ENCODE data around the gene FRMPD2. TPM values are rescaled to one million over a fixed set of nuclear protein-coding genes. Genes with fewer than 3 reads are reported as not detected.
A peak's percentile ranks its signal among the peaks of the same experiment; 100 is the strongest.

FRMPD2 gene
- total and polyA plus RNA-seq, 2 of the 4 experiments (the other 2 are of a cell fraction) = 0.18 TPM; not detected in 1

DNA sequence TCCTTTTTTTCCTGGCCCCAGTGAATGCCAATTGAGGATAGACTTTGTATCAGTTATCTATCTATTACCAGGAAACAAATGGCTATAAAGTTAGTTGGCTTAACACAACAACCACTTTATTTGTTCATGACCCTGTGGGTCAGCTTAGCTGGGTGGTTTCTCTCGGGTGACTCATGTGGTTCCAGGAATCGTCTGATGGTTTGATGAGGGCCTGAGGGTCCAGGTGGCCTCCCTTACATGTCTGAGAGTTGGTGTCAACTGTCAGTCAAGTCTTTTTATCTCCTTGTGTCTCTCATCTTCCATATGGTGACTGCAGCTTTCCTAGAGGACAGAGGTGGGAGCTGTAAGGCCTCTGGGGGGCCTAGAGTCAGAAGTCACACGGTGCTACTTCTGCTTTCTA is 16.7 kb upstream of the FRMPD2 start:
- Histone ChIP-seq H3K56ac (ENCODE audit: extremely low read depth, insufficient read depth, low read length) (no peak overlapping the region), H2BK120ac (ENCODE audit: low read depth, low read length) (no peak overlapping the region), H2BK5ac (ENCODE audit: low read depth, low read length, poor library complexity, severe bottlenecking) (no peak overlapping the region), H2AK5ac (ENCODE audit: low read depth, low read length) (no peak overlapping the region), H3K4me2 (ENCODE audit: low read depth, low read length) (no peak overlapping the region), H3K9ac (ENCODE audit: low read depth, low read length) (no peak overlapping the region), H2BK15ac (ENCODE audit: low read depth, low read length) (no peak overlapping the region), H3K36me3 (ENCODE audit: control insufficient read depth, insufficient read depth, low read length) (no peaks in the 10 kb centered on the region), H4K20me1 (ENCODE audit: insufficient read depth, low read length) (no peaks in the 10 kb centered on the region), H3K4me1 (ENCODE audit: control insufficient read depth, insufficient read depth, low read length) (no peaks in the 10 kb centered on the region), H4K8ac (ENCODE audit: low read depth in 2 of 2, low read length in 2 of 2) (no peak overlapping the region), H3K9me1 (ENCODE audit: insufficient read depth, low read length) (no peaks in the 10 kb centered on the region), H3K9me3 (ENCODE audit: control insufficient read depth, insufficient read depth, low read length) (peaks cover 4% of the 10 kb centered on the region; the same call in 1 of the 2 replicates), H4K91ac (ENCODE audit: insufficient read depth, low read depth, low read length) (no peak overlapping the region), H3K14ac (replicated peaks; ENCODE audit: low read depth, low read length) (no peak overlapping the region), H3K4me3 (ENCODE audit: insufficient read depth, low read depth, low read length) (no peak overlapping the region), H2AFZ (replicated peaks; ENCODE audit: low read length, poor library complexity) (peak overlapping the region; percentile 51), H4K5ac (ENCODE audit: low read depth, low read length) (no peak overlapping the region), H3K27me3 (ENCODE audit: control insufficient read depth, insufficient read depth, low read length) (peaks cover 36% of the 10 kb centered on the region), H2BK20ac (ENCODE audit: low read depth, low read length) (no peak overlapping the region), H3K18ac (ENCODE audit: low read depth, low read length) (no peak overlapping the region), H3K79me1 (ENCODE audit: low read depth in 1 of 2, low read length in 2 of 2) (no peaks in the 10 kb centered on the region), H3K27ac (ENCODE audit: insufficient read depth, low read length) (no peak overlapping the region), H3K23ac (ENCODE audit: low read depth, low read length) (no peak overlapping the region), H2AK9ac (replicated peaks; ENCODE audit: low read depth, low read length, poor library complexity) (no peak overlapping the region), H3K4ac (ENCODE audit: low read depth, low read length) (no peak overlapping the region)
- CTCF ChIA-PET = interaction anchor here (0.6 to 1.1 kb wide), 2 partner anchors 86 to 1730 kb away, joined by 3 read pairs; no protein-coding TSS in a partner anchor
- intact Hi-C loops (cut with micrococcal nuclease) (no loop called here), in situ Hi-C loops (cut with MboI; ENCODE audit: low sequenced_read_pairs) (no loop called here), dilution Hi-C loops (cut with HindIII; ENCODE audit: low sequenced_read_pairs, unreplicated experiment) (no loop called here)
- ATAC-seq (ENCODE audit: low read depth) = no peak
- TF ChIP-seq RFX5 (IDR thresholded peaks at IDR 0.05; ENCODE audit: low read depth, low read length) = no peak
- TF ChIP-seq, protein P1, sequence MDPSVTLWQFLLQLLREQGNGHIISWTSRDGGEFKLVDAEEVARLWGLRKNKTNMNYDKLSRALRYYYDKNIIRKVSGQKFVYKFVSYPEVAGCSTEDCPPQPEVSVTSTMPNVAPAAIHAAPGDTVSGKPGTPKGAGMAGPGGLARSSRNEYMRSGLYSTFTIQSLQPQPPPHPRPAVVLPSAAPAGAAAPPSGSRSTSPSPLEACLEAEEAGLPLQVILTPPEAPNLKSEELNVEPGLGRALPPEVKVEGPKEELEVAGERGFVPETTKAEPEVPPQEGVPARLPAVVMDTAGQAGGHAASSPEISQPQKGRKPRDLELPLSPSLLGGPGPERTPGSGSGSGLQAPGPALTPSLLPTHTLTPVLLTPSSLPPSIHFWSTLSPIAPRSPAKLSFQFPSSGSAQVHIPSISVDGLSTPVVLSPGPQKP (IDR thresholded peaks at IDR 0.05; ENCODE audit: borderline replicate concordance, low read depth, low read length) = no peak
- TF ChIP-seq, protein P2, sequence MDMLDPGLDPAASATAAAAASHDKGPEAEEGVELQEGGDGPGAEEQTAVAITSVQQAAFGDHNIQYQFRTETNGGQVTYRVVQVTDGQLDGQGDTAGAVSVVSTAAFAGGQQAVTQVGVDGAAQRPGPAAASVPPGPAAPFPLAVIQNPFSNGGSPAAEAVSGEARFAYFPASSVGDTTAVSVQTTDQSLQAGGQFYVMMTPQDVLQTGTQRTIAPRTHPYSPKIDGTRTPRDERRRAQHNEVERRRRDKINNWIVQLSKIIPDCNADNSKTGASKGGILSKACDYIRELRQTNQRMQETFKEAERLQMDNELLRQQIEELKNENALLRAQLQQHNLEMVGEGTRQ (IDR thresholded peaks at IDR 0.05; ENCODE audit: low read depth, low read length) = no peak
- no peak for TF ChIP-seq MAZ (IDR thresholded peaks at IDR 0.05; ENCODE audit: borderline replicate concordance, low read depth, low read length)
- TF ChIP-seq SMC3 (IDR thresholded peaks at IDR 0.05; ENCODE audit: low read depth, low read length) = no peak
- no peak for TF ChIP-seq POLR2A (IDR thresholded peaks at IDR 0.05; ENCODE audit: low read depth, low read length)
- no peak for TF ChIP-seq BHLHE40 (IDR thresholded peaks at IDR 0.05; ENCODE audit: low read depth, low read length)
- TF ChIP-seq, protein P3, sequence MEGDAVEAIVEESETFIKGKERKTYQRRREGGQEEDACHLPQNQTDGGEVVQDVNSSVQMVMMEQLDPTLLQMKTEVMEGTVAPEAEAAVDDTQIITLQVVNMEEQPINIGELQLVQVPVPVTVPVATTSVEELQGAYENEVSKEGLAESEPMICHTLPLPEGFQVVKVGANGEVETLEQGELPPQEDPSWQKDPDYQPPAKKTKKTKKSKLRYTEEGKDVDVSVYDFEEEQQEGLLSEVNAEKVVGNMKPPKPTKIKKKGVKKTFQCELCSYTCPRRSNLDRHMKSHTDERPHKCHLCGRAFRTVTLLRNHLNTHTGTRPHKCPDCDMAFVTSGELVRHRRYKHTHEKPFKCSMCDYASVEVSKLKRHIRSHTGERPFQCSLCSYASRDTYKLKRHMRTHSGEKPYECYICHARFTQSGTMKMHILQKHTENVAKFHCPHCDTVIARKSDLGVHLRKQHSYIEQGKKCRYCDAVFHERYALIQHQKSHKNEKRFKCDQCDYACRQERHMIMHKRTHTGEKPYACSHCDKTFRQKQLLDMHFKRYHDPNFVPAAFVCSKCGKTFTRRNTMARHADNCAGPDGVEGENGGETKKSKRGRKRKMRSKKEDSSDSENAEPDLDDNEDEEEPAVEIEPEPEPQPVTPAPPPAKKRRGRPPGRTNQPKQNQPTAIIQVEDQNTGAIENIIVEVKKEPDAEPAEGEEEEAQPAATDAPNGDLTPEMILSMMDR (conservative IDR thresholded peaks at IDR 0.05; ENCODE audit: low read depth, low read length) = no peak
- no peak for TF ChIP-seq RAD21 (IDR thresholded peaks at IDR 0.05; ENCODE audit: low read length)
- TF ChIP-seq NFE2L2 (IDR thresholded peaks at IDR 0.05; ENCODE audit: low read depth, low read length) = no peak
- TF ChIP-seq CHD1 (IDR thresholded peaks at IDR 0.05; ENCODE audit: low read depth, low read length) = no peak
- no peak for TF ChIP-seq MXI1 (IDR thresholded peaks at IDR 0.05; ENCODE audit: borderline replicate concordance, low read depth, low read length)
- BruUV-seq (replicated peaks) = no TSS peak
- no peak for DNase-seq
- WGBS, 2 experiments (ENCODE audit: extremely low coverage in 2 of 2, insufficient read length in 1 of 2) = 43% methylated on average over 1 of the region's 3 CpGs; no CpG with 5 or more reads in 1 of the 2 experiments
- POLR2A ChIA-PET (ENCODE audit: unreplicated experiment) = no interaction called here
